HTR-8/SVneo (cell line): ENCODE data around the gene RBFOX2.
"Not testable (repeated sequence)": the region's sequence is repeated elsewhere in the genome, so short reads cannot be mapped to it uniquely, and the experiment has no call there.

Experiments
- DNase-seq: peaks from one replicate; pipeline ENCODE4 v3.0.0; 2011; ENCODE audit warnings: low spot score, mixed read lengths; ENCODE audit not compliant: insufficient read length
- FAIRE-seq: peaks from 2 replicates; lab custom pipeline; 2011; peaks lifted over from hg19 to GRCh38; lab: Jason Lieb, UNC

RBFOX2 gene

GRCh38 chr22:35733036-35733435 lies 295.6 kb downstream of the RBFOX2 start:
- no peak for DNase-seq
- FAIRE-seq = no peak

- no peak for DNase-seq
- FAIRE-seq = no peak
Observed at GRCh38 chr22:35732116-35732515, 296.5 kb downstream of the RBFOX2 start.

GRCh38 chr22:35731321-35731720 lies 297.3 kb downstream of the RBFOX2 start:
- DNase-seq = no peak
- no peak for FAIRE-seq

DNA sequence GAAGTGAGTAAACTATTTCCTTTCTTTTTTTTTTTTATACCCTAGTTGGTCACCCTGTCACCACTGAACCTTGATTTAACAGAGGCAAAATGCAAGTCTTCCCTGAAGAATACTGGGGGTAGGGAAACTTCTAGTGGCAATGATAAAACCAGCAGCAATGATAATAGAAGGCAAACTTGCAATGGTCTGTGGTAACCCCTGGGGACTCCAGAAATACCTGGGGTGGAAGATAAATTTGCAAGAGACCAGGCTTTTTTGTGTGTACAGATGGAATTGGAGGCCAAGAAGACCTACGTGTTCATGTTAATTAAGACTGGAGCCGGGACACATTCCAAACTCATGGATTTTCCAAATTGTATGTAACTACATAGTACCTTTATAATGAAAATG lies 299.3 kb downstream of the RBFOX2 start:
- FAIRE-seq (no peak), DNase-seq (no peak)

DNA sequence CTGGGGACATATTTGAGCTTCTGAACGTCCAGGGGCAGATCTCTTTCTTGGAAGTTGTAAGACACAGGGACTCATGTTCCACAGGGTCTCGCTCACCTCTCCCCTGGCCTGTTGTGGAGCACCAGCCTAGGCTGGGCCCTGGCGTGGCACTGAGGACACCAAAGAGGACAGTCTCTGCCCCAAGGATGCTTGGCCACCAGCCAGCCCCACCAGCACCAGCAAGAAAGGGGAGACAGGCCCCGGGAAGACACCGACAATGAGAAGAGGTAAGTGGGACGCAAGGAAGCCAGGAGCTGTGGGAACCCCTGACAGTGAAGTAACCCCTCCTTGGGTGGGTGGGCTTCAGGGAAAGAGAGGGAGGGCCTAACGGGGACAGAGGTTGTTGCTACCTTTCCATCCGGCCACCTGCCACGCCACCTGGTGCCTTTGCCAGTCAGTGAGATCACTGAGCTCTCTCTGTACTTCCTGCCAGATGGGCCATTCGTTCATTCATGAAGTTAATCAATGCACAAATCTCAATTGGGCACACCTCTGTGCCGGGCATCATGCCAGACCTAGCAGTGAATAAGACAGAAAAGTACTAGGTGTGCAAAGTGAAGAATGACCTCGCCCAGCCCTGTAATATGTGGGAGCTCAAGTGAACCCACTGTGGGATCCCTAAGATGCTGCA lies 299.9 kb downstream of the RBFOX2 start:
- DNase-seq (no peak), FAIRE-seq (no peak)

- no peak for FAIRE-seq
- DNase-seq = no peak
Observed at GRCh38 chr22:35727436-35727835, 301.2 kb downstream of the RBFOX2 start.

DNA sequence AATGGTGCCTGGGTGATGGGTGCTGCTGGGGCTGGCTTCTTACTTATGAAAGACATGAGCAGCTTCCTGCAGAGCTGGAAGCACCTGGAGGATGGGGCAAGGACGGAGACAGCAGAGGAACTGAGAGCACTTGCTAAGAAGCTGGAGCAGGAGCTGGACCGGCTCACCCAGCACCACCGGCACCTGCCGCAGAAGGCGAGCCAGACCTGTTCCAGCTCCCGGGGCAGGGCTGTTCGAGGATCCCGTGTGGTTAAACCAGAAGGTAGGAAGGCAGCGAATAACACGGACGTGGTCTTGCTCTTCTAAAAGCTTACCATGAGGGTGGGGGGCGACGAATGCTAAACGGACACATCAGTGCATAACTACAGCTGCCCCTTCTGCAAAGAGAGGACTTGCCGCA lies 301.7 kb downstream of the RBFOX2 start:
- DNase-seq (no peak), FAIRE-seq (no peak)

DNA sequence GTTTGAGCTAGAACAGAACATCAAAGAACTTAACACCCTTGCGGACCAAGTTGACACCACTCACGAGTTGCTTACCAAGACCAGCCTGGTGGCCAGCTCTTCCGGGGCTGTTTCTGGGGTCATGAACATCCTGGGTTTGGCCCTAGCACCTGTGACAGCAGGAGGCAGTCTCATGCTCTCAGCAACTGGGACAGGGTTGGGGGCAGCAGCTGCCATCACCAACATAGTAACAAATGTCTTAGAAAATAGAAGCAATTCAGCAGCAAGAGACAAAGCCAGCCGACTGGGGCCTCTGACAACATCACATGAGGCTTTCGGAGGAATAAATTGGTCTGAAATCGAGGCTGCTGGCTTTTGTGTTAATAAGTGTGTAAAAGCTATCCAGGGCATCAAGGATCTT lies 302.2 kb downstream of the RBFOX2 start:
- FAIRE-seq = no peak
- no peak for DNase-seq

GRCh38 chr22:35725521-35725920 lies 303.1 kb downstream of the RBFOX2 start:
- no peak for DNase-seq
- no peak for FAIRE-seq

DNA sequence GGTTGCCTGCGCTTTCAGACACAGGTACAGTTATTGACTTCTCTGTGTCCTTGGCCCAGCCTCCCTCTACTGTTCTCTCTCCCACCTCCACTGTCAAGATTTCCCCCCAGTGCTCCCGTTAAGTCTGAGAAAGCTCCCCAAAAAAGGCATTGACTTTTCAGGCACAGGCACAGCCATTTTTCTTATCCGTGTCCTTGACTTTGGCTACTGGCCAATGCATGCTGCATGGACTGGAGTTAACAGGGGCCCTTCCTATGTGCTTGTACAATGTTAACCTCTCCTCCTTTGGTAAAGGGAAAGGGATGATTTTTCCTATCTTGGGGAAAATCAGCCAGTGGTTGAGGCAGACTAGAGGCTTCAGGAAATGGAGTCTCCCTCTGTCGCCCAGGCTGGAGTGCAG lies 306.7 kb downstream of the RBFOX2 start:
- FAIRE-seq (no peak), DNase-seq (no peak)

DNA sequence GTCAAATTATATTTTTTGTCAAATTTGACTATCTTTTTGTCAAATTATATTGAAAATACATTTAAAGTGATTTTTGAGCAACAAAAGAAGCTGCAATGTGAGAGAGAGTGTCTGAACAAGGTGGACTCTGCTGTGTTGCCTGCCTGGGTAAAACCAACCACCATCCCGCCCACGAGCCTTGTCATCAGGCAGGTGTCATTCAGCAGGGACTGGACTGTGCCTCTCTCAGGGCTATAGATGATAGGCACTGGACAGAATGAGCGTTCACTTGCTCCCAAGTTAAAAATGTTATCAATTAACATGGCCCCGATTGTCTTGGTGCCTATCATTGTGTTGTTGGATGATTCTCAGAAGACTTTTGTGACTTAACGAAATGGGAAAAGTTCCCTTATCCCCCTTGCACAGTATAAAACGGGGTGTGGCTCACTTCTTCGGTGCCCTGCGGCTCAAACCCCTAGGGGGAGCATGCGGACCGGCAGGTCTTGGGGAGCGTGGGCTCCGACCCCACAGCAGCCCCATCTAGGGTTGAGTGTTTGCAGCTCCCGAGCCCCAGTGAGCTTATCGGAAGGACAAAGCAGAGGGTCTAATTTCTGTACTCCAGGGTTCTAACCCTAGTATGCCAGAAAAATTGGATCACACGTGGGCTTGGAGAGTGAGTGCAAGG lies 309.3 kb downstream of the RBFOX2 start:
- FAIRE-seq (no peak), DNase-seq (no peak)

DNA sequence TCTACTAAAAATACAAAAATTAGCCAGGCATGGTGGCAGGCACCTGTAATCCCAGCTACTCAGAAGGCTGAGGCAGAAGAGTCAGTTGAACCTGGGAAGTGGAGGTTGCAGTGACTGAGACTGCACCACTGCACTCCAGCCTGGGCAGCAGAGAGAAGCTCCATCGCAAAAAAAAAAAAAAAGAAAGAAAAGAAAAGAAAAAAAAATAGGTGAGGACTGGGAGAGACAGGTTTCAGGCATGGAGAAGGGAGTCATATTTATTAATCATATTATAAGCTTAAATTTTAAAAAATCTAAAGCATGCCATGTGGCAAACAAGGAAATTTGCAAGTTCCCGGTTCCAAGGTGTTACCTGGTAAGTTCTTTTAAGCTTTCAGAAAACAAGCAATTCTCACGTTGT lies 311.1 kb downstream of the RBFOX2 start, which contains the start of gene APOL5:
Gene APOL5, plus strand, starts transcription at position 301 of the 400 bp plus-strand sequence. Its CDS starts 0 bp downstream, at position 301.
- FAIRE-seq = no peak
- no peak for DNase-seq

DNA sequence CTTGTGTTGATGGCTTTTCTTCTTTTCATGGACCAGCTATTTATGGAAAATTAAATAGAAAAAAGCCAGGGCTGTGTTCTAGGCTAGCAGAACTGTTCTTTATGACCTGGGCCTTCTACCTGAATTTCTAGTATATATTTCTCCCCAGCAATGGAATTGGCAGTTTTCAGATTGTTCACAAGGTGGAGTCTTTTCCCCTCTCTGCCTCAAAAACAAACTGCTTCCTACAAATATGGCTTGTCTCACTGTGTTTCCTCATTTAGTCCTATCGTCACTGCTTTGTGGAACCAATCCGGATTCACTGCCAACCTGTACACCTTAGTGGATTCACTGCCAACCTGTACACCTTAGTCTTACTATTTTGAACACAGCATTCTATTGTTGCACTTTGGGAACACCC lies 316.0 kb downstream of the RBFOX2 start:
- DNase-seq (no peak), FAIRE-seq (no peak)

DNA sequence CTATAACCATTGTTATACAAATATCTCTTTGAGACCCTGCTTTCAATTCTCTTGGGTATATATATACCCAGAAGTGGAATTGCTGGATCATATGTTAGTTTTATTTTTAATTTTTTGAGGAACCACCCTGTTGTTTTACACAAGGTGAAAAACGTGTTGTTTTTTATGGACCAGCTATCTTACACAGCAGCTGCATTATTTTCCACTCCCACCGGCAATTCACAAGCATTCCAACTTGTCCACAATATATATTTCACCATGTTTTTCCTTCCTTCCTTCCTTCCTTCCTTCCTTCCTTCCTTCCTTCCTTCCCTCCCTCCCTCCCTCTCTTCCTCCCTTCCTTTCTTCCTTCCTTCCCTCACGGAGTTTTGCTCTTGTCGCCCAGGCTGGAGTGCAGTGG lies 317.3 kb downstream of the RBFOX2 start:
- DNase-seq = no peak
- FAIRE-seq = no peak

GRCh38 chr22:35708917-35709316 lies 319.7 kb downstream of the RBFOX2 start:
- FAIRE-seq (no peak), DNase-seq (no peak)

DNA sequence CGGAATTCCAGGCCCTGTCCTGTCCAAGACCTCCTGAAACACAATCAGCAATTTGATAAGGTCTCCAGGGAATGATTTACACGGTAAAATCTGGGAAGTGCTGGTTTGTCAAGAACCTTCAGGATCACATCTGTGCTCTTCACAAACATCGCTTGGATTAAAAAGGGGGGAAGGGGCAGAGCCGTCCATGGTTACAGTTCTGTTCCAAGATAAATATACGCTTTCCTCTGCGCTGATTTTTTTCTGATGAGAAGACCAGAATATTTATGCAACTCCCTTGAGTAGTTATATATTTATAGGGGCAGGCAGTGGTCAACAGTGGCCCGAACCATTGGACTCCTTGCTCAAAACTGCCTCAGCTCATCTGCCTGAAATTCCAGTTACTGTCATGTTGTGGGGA lies 320.2 kb downstream of the RBFOX2 start:
- no peak for DNase-seq
- no peak for FAIRE-seq

- no peak for FAIRE-seq
Observed at GRCh38 chr22:35705141-35705540, 323.5 kb downstream of the RBFOX2 start.

DNA sequence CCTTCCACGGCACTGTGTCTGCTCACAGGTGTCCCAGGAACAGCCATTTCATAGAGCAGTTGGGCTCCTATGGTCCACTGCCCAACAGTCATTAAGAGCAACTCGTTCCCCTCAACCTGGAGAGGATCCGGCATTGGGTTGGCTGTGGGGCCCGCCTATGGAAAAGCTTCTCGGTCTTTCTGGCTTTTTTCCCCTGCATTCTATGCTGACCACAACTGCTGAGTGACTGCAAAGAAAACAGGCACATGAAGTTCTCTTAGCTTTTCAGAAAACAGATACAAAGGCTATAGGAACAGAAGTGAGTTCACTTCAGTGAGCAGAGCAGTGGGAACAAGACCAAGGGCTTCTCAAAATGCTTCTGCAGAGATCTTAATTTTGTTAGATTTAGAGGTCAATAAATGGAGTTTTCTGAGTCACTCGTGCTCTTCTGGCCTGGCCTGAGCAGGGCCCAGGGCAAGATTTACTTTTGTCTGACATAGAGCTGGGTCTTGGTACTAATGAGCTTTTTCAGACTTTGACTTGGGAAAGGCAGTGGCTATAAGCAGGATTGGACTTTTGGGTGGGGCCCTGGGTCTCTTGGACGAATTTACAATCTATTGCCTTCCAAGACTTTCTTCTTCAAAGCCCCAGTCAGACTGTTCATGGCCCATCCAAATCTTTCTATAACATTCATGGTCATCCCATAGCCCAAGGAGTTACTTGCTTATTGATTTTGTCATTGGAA lies 324.6 kb downstream of the RBFOX2 start:
- FAIRE-seq (no peak), DNase-seq (no peak)

More at GRCh38 chr22:35705141-35705540, 323.5 kb downstream of the RBFOX2 start:
- DNase-seq = peak; percentile 62

- FAIRE-seq, DNase-seq: not testable (repeated sequence)
Observed at GRCh38 chr22:35699852-35700251, 328.8 kb downstream of the RBFOX2 start.

GRCh38 chr22:35697142-35697541 lies 331.5 kb downstream of the RBFOX2 start:
- FAIRE-seq = no peak
- DNase-seq = no peak

- no peak for DNase-seq
- FAIRE-seq = no peak
Observed at GRCh38 chr22:35695202-35695601, 333.4 kb downstream of the RBFOX2 start.
